ENCODE results near the gene ABHD3.
A peak's percentile ranks its signal among the peaks of the same experiment; 100 is the strongest.
"Not testable (repeated sequence)": the region's sequence is repeated elsewhere in the genome, so short reads cannot be mapped to it uniquely, and the experiment has no call there.

ABHD3 gene

DNA sequence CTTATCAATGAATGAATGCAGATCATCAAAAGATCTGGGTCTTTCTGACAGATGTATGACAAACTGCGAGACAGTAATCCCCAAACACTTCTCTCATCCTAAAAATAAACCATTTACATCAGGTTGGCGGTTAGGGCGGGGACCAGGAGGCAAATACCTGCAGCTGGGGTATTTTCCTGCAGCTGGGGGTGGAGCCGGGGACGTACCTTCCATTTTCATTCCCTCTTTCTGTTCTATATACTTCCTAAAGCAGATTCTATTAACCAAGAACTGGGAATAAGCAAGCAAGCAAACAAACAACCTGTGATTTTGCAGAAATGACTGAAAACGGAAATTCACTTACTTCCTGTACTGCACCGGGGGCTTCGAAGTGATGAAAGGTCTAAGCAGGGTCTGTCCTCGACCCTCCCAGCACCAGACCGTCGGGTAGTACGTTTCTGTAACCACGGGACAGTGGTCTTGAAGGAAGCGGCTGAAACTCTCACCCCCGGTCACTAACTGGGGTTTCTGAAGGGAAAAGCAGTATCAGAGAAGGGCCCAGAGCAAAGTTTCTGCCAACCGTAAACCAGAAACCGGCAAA, 1.2 kb downstream of the ABHD3 start:
- peak; percentile 12 for DNase-seq (ENCODE audit: low spot score)

- DNase-seq (ENCODE audit: low spot score), result no peak
Measured at GRCh38 chr18:21702602-21703001, 2.0 kb downstream of the ABHD3 start.

DNA sequence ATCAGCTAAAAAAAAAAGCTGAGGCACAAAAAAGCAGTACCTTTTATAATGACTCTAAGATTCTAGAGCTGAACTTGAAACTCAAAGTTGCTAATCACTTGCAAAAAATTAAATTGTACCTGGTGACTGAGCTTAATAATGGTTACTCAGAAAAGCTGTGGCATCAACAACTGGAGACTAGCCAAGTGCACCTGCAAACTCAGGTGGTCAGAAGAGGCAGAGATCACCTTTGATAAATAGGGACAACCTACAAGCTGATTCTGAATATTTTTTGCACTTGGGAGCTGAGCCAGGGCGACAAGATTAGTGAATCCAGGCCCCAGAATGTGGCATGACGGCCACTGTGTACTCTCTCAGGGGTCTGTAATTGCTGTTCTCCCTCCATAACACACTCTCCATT, 3.0 kb downstream of the ABHD3 start:
- no peak for DNase-seq (ENCODE audit: low spot score)

DNA sequence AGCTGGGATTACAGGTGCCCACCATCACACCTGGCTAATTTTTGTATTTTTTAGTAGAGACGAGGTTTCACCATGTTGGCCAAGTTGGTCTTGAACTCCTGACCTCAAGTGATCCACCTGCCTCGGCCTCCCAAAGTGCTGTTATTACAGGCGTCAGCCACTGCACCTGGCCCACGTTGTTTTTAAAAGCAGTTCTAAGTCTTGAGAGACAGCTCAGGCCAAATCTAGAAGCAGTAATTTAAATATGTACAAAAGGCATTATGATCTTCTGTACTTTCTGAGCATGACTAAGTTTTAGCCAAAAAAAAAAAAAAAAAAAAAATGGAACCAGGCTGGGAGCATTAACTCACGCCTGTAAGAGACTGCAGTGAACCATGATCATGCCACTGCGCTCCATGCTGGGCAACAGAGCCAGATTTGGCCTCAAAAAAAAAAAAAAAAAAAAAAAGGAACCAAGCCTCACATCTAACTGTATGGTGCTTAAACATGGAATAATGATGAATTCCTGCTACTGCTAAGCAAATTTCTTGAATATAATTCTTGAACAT, 4.0 kb downstream of the ABHD3 start:
- DNase-seq (ENCODE audit: low spot score), result no peak

GRCh38 chr18:21693322-21693721, 11.3 kb downstream of the ABHD3 start:
- DNase-seq (ENCODE audit: low spot score), result no peak

- no peak for DNase-seq (ENCODE audit: low spot score)
Measured at GRCh38 chr18:21689736-21690135, 14.8 kb downstream of the ABHD3 start.

GRCh38 chr18:21686282-21687105, 18.1 kb downstream of the ABHD3 start:
- no peak for DNase-seq (ENCODE audit: low spot score)

- DNase-seq (ENCODE audit: low spot score), result not testable (repeated sequence)
Measured at GRCh38 chr18:21685556-21685981, 19.0 kb downstream of the ABHD3 start.

DNA sequence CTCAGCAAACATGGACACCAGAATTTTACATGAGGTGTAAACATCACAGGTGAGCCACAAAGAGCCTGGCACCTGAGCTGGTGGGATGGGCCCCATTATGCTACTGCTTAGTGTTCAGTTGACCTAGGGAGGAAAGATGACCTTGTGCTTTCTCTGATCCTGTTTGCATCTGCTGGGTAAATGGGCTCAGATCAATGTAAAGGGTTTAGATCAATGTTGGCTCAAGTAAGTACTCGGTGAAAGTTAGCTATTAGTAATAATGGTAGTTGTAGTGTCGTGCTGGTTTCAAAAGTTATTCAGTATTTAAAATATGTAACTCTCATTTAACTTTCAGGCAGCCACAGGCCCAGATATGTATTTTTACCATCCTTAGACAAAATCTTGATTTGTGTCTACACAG, 19.8 kb downstream of the ABHD3 start:
- no peak for DNase-seq (ENCODE audit: low spot score)

GRCh38 chr18:21682371-21683051, 22.1 kb downstream of the ABHD3 start:
- peak; percentile 42 for DNase-seq (ENCODE audit: low spot score)

DNA sequence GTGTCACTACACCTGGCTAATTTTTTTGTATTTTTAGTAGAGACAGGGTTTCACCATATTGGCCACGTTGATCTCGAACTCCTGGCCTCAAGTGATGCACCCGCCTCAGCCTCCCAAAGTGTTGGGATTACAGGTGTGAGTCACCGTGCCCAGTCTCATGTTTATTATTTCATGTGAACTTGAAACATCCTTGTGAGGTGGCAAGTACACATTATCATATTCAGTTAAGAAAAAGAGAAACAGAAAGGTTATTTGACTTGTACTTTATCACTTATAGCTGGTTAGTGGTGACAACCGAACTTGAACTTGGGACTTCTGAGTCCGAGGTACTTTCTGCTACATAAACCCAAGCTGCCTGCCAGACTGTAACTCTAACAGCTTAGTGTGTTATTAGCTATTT, 24.4 kb downstream of the ABHD3 start:
- DNase-seq (ENCODE audit: low spot score), result no peak

- no peak for DNase-seq (ENCODE audit: low spot score)
Measured at GRCh38 chr18:21678859-21679258, 25.7 kb downstream of the ABHD3 start.

DNA sequence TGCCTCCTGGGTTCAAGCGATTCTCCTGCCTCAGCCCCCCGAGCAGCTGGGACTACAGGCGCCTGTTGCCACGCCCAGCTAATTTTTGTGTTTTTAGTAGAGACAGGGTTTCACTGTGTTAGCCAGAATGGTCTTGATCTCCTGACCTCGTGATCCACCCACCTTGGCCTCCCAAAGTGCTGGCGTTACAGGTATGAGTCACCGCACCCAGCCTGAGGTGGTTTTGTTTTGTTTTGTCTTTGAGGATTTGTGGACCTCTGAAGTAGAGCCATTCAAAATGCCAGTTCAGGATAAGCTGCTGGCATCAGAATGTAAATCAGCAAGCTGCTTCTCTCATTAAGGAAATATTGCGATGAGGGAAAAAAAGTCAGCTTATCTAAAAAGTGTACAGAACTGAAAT, 29.2 kb downstream of the ABHD3 start:
- DNase-seq (ENCODE audit: low spot score), result not testable (repeated sequence)

DNA sequence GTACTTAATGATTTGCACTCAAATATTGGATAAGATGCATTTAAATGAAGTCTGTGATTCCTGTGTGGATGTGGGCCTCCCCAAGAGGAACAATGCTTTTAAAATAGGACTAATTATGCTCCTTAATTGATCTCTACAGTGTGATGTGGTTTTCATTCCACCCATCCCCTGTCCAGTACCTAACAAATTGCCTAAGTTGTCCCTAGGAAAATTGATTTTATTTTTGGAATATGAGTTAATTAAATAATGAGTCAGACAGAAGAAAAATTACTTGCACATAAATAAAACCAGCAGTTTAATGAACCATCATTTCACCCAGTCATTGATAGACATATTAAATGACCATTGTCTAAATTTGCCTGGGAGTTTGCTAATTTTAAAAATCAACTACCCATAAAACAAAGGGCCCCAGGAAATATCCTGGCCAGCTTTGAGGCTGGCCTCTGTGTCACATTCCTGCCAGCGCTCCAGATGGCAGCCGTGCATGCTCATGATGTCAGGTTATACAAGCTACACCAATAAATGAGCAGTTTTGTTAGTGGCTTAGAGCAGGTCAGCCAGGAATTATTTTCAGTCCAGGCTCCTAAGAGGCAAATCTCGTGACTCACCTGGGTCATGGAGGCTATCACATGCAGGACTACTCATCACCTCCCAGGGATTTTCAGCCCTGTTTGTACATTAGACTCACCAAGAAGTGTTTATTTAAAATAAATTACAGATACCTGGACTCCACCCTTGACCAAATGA, 31.9 kb downstream of the ABHD3 start:
- DNase-seq (ENCODE audit: low spot score), result no peak

- no peak for DNase-seq (ENCODE audit: low spot score)
Measured at GRCh38 chr18:21669736-21670285, 34.8 kb downstream of the ABHD3 start.

GRCh38 chr18:21664069-21664468, 40.5 kb downstream of the ABHD3 start:
- DNase-seq (ENCODE audit: low spot score), result no peak

GRCh38 chr18:21663578-21663977, 41.0 kb downstream of the ABHD3 start:
- no peak for DNase-seq (ENCODE audit: low spot score)

- no peak for DNase-seq (ENCODE audit: low spot score)
Measured at GRCh38 chr18:21662581-21662980, 42.0 kb downstream of the ABHD3 start.

- DNase-seq (ENCODE audit: low spot score), result no peak
Measured at GRCh38 chr18:21660078-21660477, 44.5 kb downstream of the ABHD3 start.

DNA sequence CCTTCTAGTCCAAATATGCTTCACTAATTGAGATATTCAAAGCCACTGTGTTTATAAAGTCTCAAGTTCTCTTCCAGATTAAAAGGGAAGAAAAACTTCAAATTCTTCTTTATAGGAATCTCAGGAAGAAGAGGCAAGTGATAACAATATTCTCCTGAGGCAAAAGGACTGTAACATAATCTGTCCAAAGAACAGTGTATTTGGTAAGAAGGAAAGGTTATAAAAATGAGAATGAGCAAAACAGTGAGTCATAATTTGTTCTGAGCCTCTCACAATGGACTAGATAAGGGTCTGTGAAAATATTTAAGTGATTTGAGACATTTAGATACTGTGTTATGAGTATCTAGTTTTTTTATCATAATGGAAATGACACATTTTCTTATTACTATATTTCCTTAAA, 48.2 kb downstream of the ABHD3 start:
- no peak for DNase-seq (ENCODE audit: low spot score)

DNA sequence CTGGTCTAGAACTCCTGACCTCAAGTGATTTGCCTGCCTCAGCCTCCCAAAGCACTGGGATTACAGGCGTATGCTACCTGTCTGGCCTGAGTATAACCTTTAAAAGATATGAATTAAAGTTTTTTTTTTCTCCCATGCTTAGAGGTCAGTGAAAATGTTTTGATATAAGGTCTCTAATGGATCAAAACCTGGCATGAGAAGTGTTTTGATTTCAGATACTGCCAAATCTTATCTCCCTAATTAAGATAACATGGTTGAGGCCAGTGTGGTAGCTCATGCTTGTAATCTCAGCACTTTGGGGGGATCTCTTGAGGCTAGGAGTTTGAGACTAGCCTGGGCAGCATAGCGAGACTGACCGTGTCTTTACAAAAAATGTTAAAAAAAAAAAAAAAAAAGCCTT, 51.2 kb downstream of the ABHD3 start:
- DNase-seq (ENCODE audit: low spot score), result no peak

DNA sequence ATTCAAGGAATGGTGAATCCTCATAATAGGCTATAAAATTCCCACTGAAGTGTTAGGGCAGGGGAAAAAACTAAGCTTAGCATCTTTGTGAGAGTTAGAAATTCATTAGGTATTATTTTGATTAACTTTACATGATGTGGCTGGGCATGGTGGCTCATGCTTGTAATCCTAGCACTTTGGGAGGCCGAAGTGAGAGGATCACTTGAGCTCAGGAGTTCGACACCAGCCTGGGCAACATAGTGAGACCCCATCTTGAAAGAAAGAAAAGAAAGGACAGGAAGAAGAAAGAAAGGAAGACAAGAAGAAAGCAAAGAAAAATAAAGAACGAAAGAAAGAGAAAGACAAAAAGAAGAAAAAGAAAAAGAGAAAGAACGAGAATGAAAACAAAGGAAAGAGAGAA, 52.5 kb downstream of the ABHD3 start:
- DNase-seq (ENCODE audit: low spot score), result no peak

Data from CD4-positive, alpha-beta T cell treated with Interleukin-6 at 100 ng/mL for 8 hours (primary cell).